ENCODE measurements around the gene TENT5C. TPM values are rescaled to one million over a fixed set of nuclear protein-coding genes. Genes with fewer than 3 reads are reported as not detected.

Gene TENT5C
- total and polyA plus RNA-seq, 7 experiments from 2014 or later = 0.91 to 47.0 (median 3.9) TPM

DNA sequence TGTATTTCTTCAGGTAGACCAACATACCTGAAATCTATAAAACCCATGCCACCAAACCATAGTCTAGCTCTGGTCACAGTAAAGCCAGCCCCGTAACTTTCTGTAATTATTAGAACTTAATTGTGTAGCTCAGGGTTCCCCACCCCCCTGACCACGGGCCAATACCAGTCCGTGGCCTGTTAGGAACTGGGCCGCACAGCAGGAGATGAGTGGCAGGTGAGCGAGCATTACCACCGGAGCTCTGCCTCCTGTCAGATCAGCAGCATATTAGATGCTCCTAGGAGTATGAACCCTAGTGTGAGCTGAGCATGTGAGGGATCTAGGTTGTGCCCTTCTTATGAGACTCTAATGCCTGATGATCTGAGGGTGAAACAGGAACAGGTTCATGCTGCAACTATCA, 14.6 kb downstream of the TENT5C start:
- Histone ChIP-seq H3K27me3 (ENCODE audit: control insufficient read depth in 2 of 2, insufficient read depth in 2 of 2, low read length in 2 of 2) (no peaks in the 10 kb centered on the region), H3K27ac (ENCODE audit: low read depth, low read length) (no peak overlapping the region), H3K36me3 (ENCODE audit: control insufficient read depth in 2 of 3, insufficient read depth in 3 of 3, low read length in 3 of 3) (peaks cover 0 to 14% (median 6%) of the 10 kb centered on the region in 3 experiments), H3K4me1 (ENCODE audit: control insufficient read depth in 2 of 2, insufficient read depth in 2 of 2, low read length in 2 of 2) (peaks cover 3 to 37% of the 10 kb centered on the region in 2 donors), H3K9me3 (ENCODE audit: control insufficient read depth in 2 of 3, low read length in 3 of 3) (no peaks in the 10 kb centered on the region), H3K4me3 (ENCODE audit: low read length) (no peak overlapping the region)
- no peaks in the 10 kb centered on the region for H3K9me3 Mint-ChIP-seq
- H3K27ac Mint-ChIP-seq = no peak overlapping the region
- ATAC-seq = no peak
- intact Hi-C loops (cut with micrococcal nuclease) = no loop called here
- ChIA-PET POLR2A (no interaction called here), CTCF (no interaction called here)
- H3K36me3 Mint-ChIP-seq = peaks cover 9 to 44% (median 32%) of the 10 kb centered on the region in 5 donors
- H3K27me3 Mint-ChIP-seq = peaks cover 0 to 7% (median 0%) of the 10 kb centered on the region in 5 donors
- H3K4me1 Mint-ChIP-seq = peaks cover 8 to 48% (median 23%) of the 10 kb centered on the region in 7 donors
- H3K4me3 Mint-ChIP-seq = no peak overlapping the region
- no peak for DNase-seq

GRCh38 chr1:117621316-117621715, 15.5 kb downstream of the TENT5C start:
- CTCF ChIA-PET = no interaction called here
- ATAC-seq (no peak), DNase-seq (no peak)
- Histone ChIP-seq H3K9me3 (ENCODE audit: control insufficient read depth in 2 of 3, low read length in 3 of 3) (no peaks in the 10 kb centered on the region), H3K27ac (ENCODE audit: low read depth, low read length) (no peak overlapping the region), H3K36me3 (ENCODE audit: control insufficient read depth in 2 of 3, insufficient read depth in 3 of 3, low read length in 3 of 3) (peaks cover 0 to 14% (median 6%) of the 10 kb centered on the region in 3 experiments), H3K4me3 (ENCODE audit: low read length) (no peak overlapping the region), H3K27me3 (ENCODE audit: control insufficient read depth in 2 of 2, insufficient read depth in 2 of 2, low read length in 2 of 2) (no peaks in the 10 kb centered on the region), H3K4me1 (ENCODE audit: control insufficient read depth in 2 of 2, insufficient read depth in 2 of 2, low read length in 2 of 2) (peaks cover 0 to 28% of the 10 kb centered on the region in 2 donors)
- intact Hi-C loops (cut with micrococcal nuclease) = no loop called here
- Mint-ChIP-seq H3K27me3 (peaks cover 0 to 4% (median 0%) of the 10 kb centered on the region in 5 donors), H3K4me3 (no peak overlapping the region), H3K27ac (no peak overlapping the region), H3K4me1 (peaks cover 1 to 39% (median 14%) of the 10 kb centered on the region in 7 donors), H3K9me3 (no peaks in the 10 kb centered on the region), H3K36me3 (peaks cover 9 to 45% (median 30%) of the 10 kb centered on the region in 5 donors)
- POLR2A ChIA-PET = no interaction called here

DNA sequence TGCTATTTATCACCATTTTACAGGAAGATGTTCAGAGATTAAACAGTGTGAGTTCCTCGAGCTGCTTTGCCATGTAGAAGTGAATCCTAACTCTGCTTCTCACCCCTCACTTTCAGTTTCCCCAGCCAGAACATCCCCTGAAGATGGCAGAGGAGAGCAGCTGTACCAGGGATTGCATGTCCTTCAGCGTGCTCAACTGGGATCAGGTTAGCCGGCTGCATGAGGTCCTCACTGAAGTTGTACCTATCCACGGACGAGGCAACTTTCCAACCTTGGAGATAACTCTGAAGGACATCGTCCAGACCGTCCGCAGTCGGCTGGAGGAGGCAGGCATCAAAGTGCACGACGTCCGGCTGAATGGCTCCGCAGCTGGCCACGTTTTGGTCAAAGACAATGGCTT, 16.9 kb downstream of the TENT5C start:
- H3K36me3 Mint-ChIP-seq = peaks cover 9 to 45% (median 32%) of the 10 kb centered on the region in 5 donors
- Histone ChIP-seq H3K4me3 (ENCODE audit: low read length) (no peak overlapping the region), H3K27me3 (ENCODE audit: control insufficient read depth in 2 of 2, insufficient read depth in 2 of 2, low read length in 2 of 2) (no peaks in the 10 kb centered on the region), H3K27ac (ENCODE audit: low read depth, low read length) (no peak overlapping the region), H3K4me1 (ENCODE audit: control insufficient read depth in 2 of 2, insufficient read depth in 2 of 2, low read length in 2 of 2) (peaks cover 0 to 17% of the 10 kb centered on the region in 2 donors), H3K36me3 (ENCODE audit: control insufficient read depth in 2 of 3, insufficient read depth in 3 of 3, low read length in 3 of 3) (peaks cover 0 to 14% (median 6%) of the 10 kb centered on the region in 3 experiments), H3K9me3 (ENCODE audit: control insufficient read depth in 2 of 3, low read length in 3 of 3) (no peaks in the 10 kb centered on the region)
- POLR2A ChIA-PET = no interaction called here
- CTCF ChIA-PET = no interaction called here
- no peaks in the 10 kb centered on the region for H3K9me3 Mint-ChIP-seq
- peaks cover 0 to 6% (median 0%) of the 10 kb centered on the region in 5 donors for H3K27me3 Mint-ChIP-seq
- DNase-seq = no peak
- peaks cover 0 to 35% (median 10%) of the 10 kb centered on the region in 7 donors for H3K4me1 Mint-ChIP-seq
- intact Hi-C loops (cut with micrococcal nuclease) = no loop called here
- H3K4me3 Mint-ChIP-seq = no peak overlapping the region
- ATAC-seq = no peak
- H3K27ac Mint-ChIP-seq = no peak overlapping the region

- intact Hi-C loops (cut with micrococcal nuclease) = no loop called here
- Mint-ChIP-seq H3K27ac (peak overlapping the region in 1 of 9 donors; percentile 41), H3K9me3 (no peaks in the 10 kb centered on the region), H3K4me1 (peaks cover 0 to 32% (median 6%) of the 10 kb centered on the region in 7 donors), H3K36me3 (peaks cover 9 to 45% (median 32%) of the 10 kb centered on the region in 5 donors), H3K27me3 (peaks cover 0 to 9% (median 0%) of the 10 kb centered on the region in 5 donors), H3K4me3 (no peak overlapping the region)
- Histone ChIP-seq H3K9me3 (ENCODE audit: control insufficient read depth in 2 of 3, low read length in 3 of 3) (no peaks in the 10 kb centered on the region), H3K27ac (ENCODE audit: low read depth, low read length) (no peak overlapping the region), H3K4me3 (ENCODE audit: low read length) (no peak overlapping the region), H3K27me3 (ENCODE audit: control insufficient read depth in 2 of 2, insufficient read depth in 2 of 2, low read length in 2 of 2) (no peaks in the 10 kb centered on the region), H3K4me1 (ENCODE audit: control insufficient read depth in 2 of 2, insufficient read depth in 2 of 2, low read length in 2 of 2) (peaks cover 0 to 17% of the 10 kb centered on the region in 2 donors), H3K36me3 (ENCODE audit: control insufficient read depth in 2 of 3, insufficient read depth in 3 of 3, low read length in 3 of 3) (peaks cover 0 to 14% (median 6%) of the 10 kb centered on the region in 3 experiments)
- ATAC-seq = no peak
- DNase-seq = no peak
- POLR2A ChIA-PET = no interaction called here
- CTCF ChIA-PET = no interaction called here
These were observed 17.3 kb downstream of the TENT5C start for GRCh38 chr1:117623141-117623540.

DNA sequence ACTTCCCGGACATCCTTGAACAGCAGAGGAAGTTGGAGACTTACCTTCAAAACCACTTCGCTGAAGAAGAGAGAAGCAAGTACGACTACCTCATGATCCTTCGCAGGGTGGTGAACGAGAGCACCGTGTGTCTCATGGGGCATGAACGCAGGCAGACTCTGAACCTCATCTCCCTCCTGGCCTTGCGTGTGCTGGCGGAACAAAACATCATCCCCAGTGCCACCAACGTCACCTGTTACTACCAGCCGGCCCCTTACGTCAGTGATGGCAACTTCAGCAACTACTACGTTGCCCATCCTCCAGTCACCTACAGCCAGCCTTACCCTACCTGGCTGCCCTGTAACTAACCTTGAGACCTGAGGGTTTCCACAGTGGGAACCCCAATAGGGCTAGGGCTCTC, 17.9 kb downstream of the TENT5C start:
- peaks cover 0 to 29% (median 5%) of the 10 kb centered on the region in 7 donors for H3K4me1 Mint-ChIP-seq
- peaks cover 9 to 45% (median 33%) of the 10 kb centered on the region in 5 donors for H3K36me3 Mint-ChIP-seq
- no peak overlapping the region for H3K4me3 Mint-ChIP-seq
- H3K27ac ChIP-seq (ENCODE audit: low read depth, low read length) = no peak overlapping the region
- ChIA-PET POLR2A (no interaction called here), CTCF (interaction anchor here (1.1 kb wide), 1 partner anchor 50 kb away, joined by 4 read pairs; no protein-coding TSS in a partner anchor)
- DNase-seq = no peak
- no peak for ATAC-seq
- H3K27me3 ChIP-seq (ENCODE audit: control insufficient read depth in 2 of 2, insufficient read depth in 2 of 2, low read length in 2 of 2) = no peaks in the 10 kb centered on the region
- peak overlapping the region in 1 of 9 donors; percentile 43 for H3K27ac Mint-ChIP-seq
- no peaks in the 10 kb centered on the region for H3K9me3 ChIP-seq (ENCODE audit: control insufficient read depth in 2 of 3, low read length in 3 of 3)
- H3K36me3 ChIP-seq (ENCODE audit: control insufficient read depth in 2 of 3, insufficient read depth in 3 of 3, low read length in 3 of 3) = peaks cover 0 to 14% (median 6%) of the 10 kb centered on the region in 3 experiments
- H3K4me3 ChIP-seq (ENCODE audit: low read length) = no peak overlapping the region
- intact Hi-C loops (cut with micrococcal nuclease) = no loop called here
- H3K9me3 Mint-ChIP-seq = no peaks in the 10 kb centered on the region
- H3K27me3 Mint-ChIP-seq = peaks cover 0 to 11% (median 0%) of the 10 kb centered on the region in 5 donors
- H3K4me1 ChIP-seq (ENCODE audit: control insufficient read depth in 2 of 2, insufficient read depth in 2 of 2, low read length in 2 of 2) = peaks cover 0 to 12% of the 10 kb centered on the region in 2 donors

DNA sequence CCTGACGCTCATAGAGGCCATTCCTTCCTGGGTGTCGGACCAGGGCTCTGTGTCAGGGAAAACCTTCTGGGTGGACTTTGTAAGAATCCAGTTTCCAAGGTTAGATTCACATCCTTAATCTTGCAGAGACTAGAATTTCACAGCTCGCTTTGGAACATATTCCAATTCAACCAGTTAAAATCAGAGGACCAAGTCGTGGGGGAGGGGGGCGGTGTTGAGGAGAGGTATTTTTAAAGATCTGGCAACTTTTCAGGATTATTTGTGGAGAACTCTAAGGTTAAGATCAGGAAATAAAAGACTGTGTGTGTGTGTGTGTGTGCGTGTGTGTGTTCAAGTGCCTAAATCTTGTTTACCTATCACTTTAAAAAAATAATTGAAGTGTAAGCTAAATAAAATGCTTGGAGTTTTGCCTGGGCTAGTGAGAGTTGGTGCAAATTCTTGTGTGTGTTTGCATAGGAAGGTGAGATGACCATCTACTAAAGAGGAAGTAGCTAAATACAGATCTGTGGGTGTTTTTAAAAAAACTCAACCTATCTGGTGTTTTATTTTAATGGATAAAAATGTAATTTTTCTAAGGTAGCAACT, 21.8 kb downstream of the TENT5C start:
- intact Hi-C loops (cut with micrococcal nuclease) = loop anchor here in 1 of 2 donors (2.0 kb wide), 1 partner anchor 15 kb away; no protein-coding TSS in a partner anchor
- H3K27me3 ChIP-seq (ENCODE audit: control insufficient read depth in 2 of 2, insufficient read depth in 2 of 2, low read length in 2 of 2) = no peaks in the 10 kb centered on the region
- peaks cover 4 to 54% (median 29%) of the 10 kb centered on the region in 5 donors for H3K36me3 Mint-ChIP-seq
- H3K9me3 ChIP-seq (ENCODE audit: control insufficient read depth in 2 of 3, low read length in 3 of 3) = no peaks in the 10 kb centered on the region
- H3K36me3 ChIP-seq (ENCODE audit: control insufficient read depth in 2 of 3, insufficient read depth in 3 of 3, low read length in 3 of 3) = peaks cover 0 to 13% (median 6%) of the 10 kb centered on the region in 3 experiments
- H3K27me3 Mint-ChIP-seq = peaks cover 0 to 20% (median 0%) of the 10 kb centered on the region in 5 donors
- no peaks in the 10 kb centered on the region for H3K9me3 Mint-ChIP-seq
- ATAC-seq (no peak), DNase-seq (no peak)
- H3K4me1 ChIP-seq (ENCODE audit: control insufficient read depth in 2 of 2, insufficient read depth in 2 of 2, low read length in 2 of 2) = peaks cover 0 to 6% of the 10 kb centered on the region in 2 donors
- no peak overlapping the region for H3K27ac ChIP-seq (ENCODE audit: low read depth, low read length)
- POLR2A ChIA-PET = interaction anchor here (1.5 kb wide), 1 partner anchor 20 kb away, joined by 6 read pairs; no protein-coding TSS in a partner anchor
- H3K4me3 ChIP-seq (ENCODE audit: low read length) = no peak overlapping the region
- peak overlapping the region in 1 of 9 donors; percentile 34 for H3K27ac Mint-ChIP-seq
- peaks cover 0 to 36% (median 8%) of the 10 kb centered on the region in 7 donors for H3K4me1 Mint-ChIP-seq
- no peak overlapping the region for H3K4me3 Mint-ChIP-seq
- CTCF ChIA-PET = interaction anchor here (0.6 to 1.2 kb wide), 4 partner anchors 11 to 126 kb away, joined by 3 to 5 read pairs (median 3); no protein-coding TSS in a partner anchor
